ENCODE results near the gene CFAP61. TPM values are rescaled to one million over a fixed set of nuclear protein-coding genes. Genes with fewer than 3 reads are reported as not detected.

CFAP61 gene
- total RNA-seq, 1 experiment from 2014 or later, result 0.28 TPM

GRCh38 chr20:20327746-20328145, 275.4 kb downstream of the CFAP61 start:
- Histone ChIP-seq H3K36me3 (ENCODE audit: control insufficient read depth, insufficient read depth, low read length) (no peaks in the 10 kb centered on the region), H3K4me1 (ENCODE audit: control insufficient read depth, insufficient read depth, low read length) (no peaks in the 10 kb centered on the region), H3K9me3 (ENCODE audit: control insufficient read depth, insufficient read depth, low read depth, low read length) (no peaks in the 10 kb centered on the region), H3K4me3 (ENCODE audit: low read depth in 2 of 2, low read length in 2 of 2) (no peak overlapping the region), H3K27ac (ENCODE audit: low read length) (no peak overlapping the region), H3K27me3 (ENCODE audit: control insufficient read depth, insufficient read depth, low read length) (no peaks in the 10 kb centered on the region)
- POLR2A ChIA-PET, result no interaction called here
- DNase-seq (ENCODE audit: low read depth, low spot score), result no peak
- CTCF ChIA-PET, result no interaction called here
- intact Hi-C loops (cut with micrococcal nuclease; ENCODE audit: unreplicated experiment) (no loop called here), in situ Hi-C loops (cut with HindIII; ENCODE audit: low pct_unique_long_range_greater_than_20kb, low sequenced_read_pairs) (no loop called here)
- ATAC-seq, result no peak
- BruUV-seq (replicated peaks), result no TSS peak
- TF ChIP-seq, protein P1, sequence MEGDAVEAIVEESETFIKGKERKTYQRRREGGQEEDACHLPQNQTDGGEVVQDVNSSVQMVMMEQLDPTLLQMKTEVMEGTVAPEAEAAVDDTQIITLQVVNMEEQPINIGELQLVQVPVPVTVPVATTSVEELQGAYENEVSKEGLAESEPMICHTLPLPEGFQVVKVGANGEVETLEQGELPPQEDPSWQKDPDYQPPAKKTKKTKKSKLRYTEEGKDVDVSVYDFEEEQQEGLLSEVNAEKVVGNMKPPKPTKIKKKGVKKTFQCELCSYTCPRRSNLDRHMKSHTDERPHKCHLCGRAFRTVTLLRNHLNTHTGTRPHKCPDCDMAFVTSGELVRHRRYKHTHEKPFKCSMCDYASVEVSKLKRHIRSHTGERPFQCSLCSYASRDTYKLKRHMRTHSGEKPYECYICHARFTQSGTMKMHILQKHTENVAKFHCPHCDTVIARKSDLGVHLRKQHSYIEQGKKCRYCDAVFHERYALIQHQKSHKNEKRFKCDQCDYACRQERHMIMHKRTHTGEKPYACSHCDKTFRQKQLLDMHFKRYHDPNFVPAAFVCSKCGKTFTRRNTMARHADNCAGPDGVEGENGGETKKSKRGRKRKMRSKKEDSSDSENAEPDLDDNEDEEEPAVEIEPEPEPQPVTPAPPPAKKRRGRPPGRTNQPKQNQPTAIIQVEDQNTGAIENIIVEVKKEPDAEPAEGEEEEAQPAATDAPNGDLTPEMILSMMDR (IDR thresholded peaks at IDR 0.05), result no peak
- TF ChIP-seq POLR2AphosphoS5 (IDR thresholded peaks at IDR 0.05; ENCODE audit: low read depth, low read length) (no peak), TCF7L2 (IDR thresholded peaks at IDR 0.05; ENCODE audit: low read depth, low read length) (no peak), SIN3A (IDR thresholded peaks at IDR 0.05; ENCODE audit: borderline replicate concordance, insufficient read depth, low read depth, low read length) (no peak)
- TF ChIP-seq, protein P2, sequence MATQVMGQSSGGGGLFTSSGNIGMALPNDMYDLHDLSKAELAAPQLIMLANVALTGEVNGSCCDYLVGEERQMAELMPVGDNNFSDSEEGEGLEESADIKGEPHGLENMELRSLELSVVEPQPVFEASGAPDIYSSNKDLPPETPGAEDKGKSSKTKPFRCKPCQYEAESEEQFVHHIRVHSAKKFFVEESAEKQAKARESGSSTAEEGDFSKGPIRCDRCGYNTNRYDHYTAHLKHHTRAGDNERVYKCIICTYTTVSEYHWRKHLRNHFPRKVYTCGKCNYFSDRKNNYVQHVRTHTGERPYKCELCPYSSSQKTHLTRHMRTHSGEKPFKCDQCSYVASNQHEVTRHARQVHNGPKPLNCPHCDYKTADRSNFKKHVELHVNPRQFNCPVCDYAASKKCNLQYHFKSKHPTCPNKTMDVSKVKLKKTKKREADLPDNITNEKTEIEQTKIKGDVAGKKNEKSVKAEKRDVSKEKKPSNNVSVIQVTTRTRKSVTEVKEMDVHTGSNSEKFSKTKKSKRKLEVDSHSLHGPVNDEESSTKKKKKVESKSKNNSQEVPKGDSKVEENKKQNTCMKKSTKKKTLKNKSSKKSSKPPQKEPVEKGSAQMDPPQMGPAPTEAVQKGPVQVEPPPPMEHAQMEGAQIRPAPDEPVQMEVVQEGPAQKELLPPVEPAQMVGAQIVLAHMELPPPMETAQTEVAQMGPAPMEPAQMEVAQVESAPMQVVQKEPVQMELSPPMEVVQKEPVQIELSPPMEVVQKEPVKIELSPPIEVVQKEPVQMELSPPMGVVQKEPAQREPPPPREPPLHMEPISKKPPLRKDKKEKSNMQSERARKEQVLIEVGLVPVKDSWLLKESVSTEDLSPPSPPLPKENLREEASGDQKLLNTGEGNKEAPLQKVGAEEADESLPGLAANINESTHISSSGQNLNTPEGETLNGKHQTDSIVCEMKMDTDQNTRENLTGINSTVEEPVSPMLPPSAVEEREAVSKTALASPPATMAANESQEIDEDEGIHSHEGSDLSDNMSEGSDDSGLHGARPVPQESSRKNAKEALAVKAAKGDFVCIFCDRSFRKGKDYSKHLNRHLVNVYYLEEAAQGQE (IDR thresholded peaks at IDR 0.05; ENCODE audit: insufficient read depth in 1 of 2, low read depth in 2 of 2, low read length in 1 of 2), result no peak

GRCh38 chr20:20329564-20329963, 277.2 kb downstream of the CFAP61 start:
- no peak overlapping the region for H3K4me3 ChIP-seq (ENCODE audit: low read depth in 2 of 2, low read length in 2 of 2)
- in situ Hi-C loops (cut with HindIII; ENCODE audit: low pct_unique_long_range_greater_than_20kb, low sequenced_read_pairs), result no loop called here
- ChIA-PET CTCF (no interaction called here), POLR2A (no interaction called here)
- BruUV-seq (replicated peaks), result no TSS peak
- intact Hi-C loops (cut with micrococcal nuclease; ENCODE audit: unreplicated experiment), result no loop called here
- DNase-seq (ENCODE audit: low read depth, low spot score) (no peak), ATAC-seq (no peak)
- no peaks in the 10 kb centered on the region for H3K9me3 ChIP-seq (ENCODE audit: control insufficient read depth, insufficient read depth, low read depth, low read length)
- no peaks in the 10 kb centered on the region for H3K27me3 ChIP-seq (ENCODE audit: control insufficient read depth, insufficient read depth, low read length)
- no peak for TF ChIP-seq POLR2AphosphoS5 (IDR thresholded peaks at IDR 0.05; ENCODE audit: low read depth, low read length)
- TF ChIP-seq, protein P2 (IDR thresholded peaks at IDR 0.05; ENCODE audit: insufficient read depth in 1 of 2, low read depth in 2 of 2, low read length in 1 of 2), result no peak
- TF ChIP-seq TCF7L2 (IDR thresholded peaks at IDR 0.05; ENCODE audit: low read depth, low read length), result no peak
- TF ChIP-seq, protein P1 (IDR thresholded peaks at IDR 0.05), result no peak
- TF ChIP-seq SIN3A (IDR thresholded peaks at IDR 0.05; ENCODE audit: borderline replicate concordance, insufficient read depth, low read depth, low read length), result no peak
- H3K36me3 ChIP-seq (ENCODE audit: control insufficient read depth, insufficient read depth, low read length), result no peaks in the 10 kb centered on the region
- no peak overlapping the region for H3K27ac ChIP-seq (ENCODE audit: low read length)
- no peaks in the 10 kb centered on the region for H3K4me1 ChIP-seq (ENCODE audit: control insufficient read depth, insufficient read depth, low read length)
